ENCODE measurements around the gene KCNH1. TPM values are rescaled to one million over a fixed set of nuclear protein-coding genes. Genes with fewer than 3 reads are reported as not detected.

Gene KCNH1
- total RNA-seq, 1 donor from 2014 or later: 10.1 TPM

- no peak overlapping the region for H3K4me3 ChIP-seq (ENCODE audit: low read depth, low read length)
- no peak for TF ChIP-seq CTCF (conservative IDR thresholded peaks at IDR 0.05; ENCODE audit: low read depth, low read length)
- no peak for DNase-seq (ENCODE audit: low read depth)
These were observed 303.6 kb downstream of the KCNH1 start for GRCh38 chr1:210830034-210831028.

- no peak for DNase-seq (ENCODE audit: low read depth)
- no peak overlapping the region for H3K4me3 ChIP-seq (ENCODE audit: low read depth, low read length)
- no peak for TF ChIP-seq CTCF (conservative IDR thresholded peaks at IDR 0.05; ENCODE audit: low read depth, low read length)
These were observed 304.9 kb downstream of the KCNH1 start for GRCh38 chr1:210828996-210829596.

GRCh38 chr1:210827481-210827880 is 306.5 kb downstream of the KCNH1 start:
- H3K4me3 ChIP-seq (ENCODE audit: low read depth, low read length): no peak overlapping the region
- no peak for TF ChIP-seq CTCF (conservative IDR thresholded peaks at IDR 0.05; ENCODE audit: low read depth, low read length)
- no peak for DNase-seq (ENCODE audit: low read depth)

DNA sequence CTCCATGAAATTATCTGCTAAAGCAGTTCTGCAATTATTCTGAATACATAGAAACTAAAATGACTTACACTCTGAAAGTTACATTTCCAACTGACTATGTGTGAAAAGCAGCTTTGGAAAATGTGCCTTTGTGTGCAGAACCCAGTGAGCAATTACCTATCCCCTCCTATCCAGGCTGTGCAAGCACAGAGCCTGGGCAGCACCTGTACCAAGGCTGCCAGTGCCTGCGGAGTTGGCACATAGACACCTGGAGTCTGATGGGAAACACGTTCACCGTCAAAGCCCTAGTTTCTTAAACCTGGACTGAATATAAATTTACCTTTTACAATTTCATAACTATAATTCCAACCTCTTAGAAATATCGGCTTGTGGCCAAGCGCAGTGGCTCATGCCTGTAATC is 307.3 kb downstream of the KCNH1 start:
- H3K4me3 ChIP-seq (ENCODE audit: low read depth, low read length): no peak overlapping the region
- TF ChIP-seq CTCF (conservative IDR thresholded peaks at IDR 0.05; ENCODE audit: low read depth, low read length): no peak
- no peak for DNase-seq (ENCODE audit: low read depth)

DNA sequence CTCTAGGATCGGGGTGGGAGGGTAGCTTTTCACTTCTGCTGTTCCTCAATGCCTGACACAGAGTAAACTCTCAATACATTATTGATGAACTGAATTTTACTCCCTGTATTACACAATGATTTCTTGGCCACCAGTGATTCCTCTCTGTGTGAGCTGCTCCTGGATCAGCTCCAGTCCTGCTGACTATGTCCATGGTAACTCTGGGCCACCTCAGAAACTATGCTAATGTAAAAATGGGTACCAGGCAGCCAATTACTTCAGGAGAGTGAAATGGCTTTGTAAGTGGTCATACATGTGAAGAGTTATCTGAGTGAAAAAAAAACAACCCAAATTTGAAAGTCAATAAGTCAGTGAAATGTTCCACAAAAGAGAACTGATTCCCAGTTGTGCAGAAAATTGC is 311.0 kb downstream of the KCNH1 start:
- no peak overlapping the region for H3K4me3 ChIP-seq (ENCODE audit: low read depth, low read length)
- TF ChIP-seq CTCF (conservative IDR thresholded peaks at IDR 0.05; ENCODE audit: low read depth, low read length): no peak
- DNase-seq (ENCODE audit: low read depth): no peak

DNA sequence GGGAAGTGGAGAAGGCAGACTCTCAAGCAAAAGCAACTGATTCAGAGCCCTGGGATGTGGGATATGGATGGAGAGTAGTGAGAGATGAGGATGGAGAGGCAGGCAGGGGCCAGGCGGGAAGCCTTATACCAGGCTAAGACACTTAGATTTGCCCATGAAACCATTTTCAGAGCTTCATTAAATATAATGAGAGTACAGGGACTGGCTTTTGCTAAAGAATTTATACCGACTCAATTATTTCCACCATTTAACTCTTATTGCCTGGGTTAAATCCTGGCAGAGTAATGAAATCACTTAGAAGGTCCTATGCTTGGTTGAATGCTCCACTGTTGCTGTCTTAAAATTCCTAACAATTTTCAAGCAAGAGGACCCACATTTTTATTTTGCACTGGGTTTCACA is 311.7 kb downstream of the KCNH1 start:
- no peak overlapping the region for H3K4me3 ChIP-seq (ENCODE audit: low read depth, low read length)
- no peak for DNase-seq (ENCODE audit: low read depth)
- TF ChIP-seq CTCF (conservative IDR thresholded peaks at IDR 0.05; ENCODE audit: low read depth, low read length): no peak

Measured in epithelial cell of proximal tubule (primary cell).